Stimulated activated CD8-positive, alpha-beta memory T cell treated with anti-CD3 and anti-CD28 coated beads, Interleukin-15, amount 100 ng/mL, for 48 hours (primary cell): Measurements from ENCODE around the gene PFN1.
A peak's percentile ranks its signal among the peaks of the same experiment; 100 is the strongest.

ENCODE experiments used
- DNase-seq, 2 donors: peaks; one replicate each; pipeline ENCODE4 v3.0.0-alpha.2; 2020; ENCODE audit warnings: low read depth in 2 of 2

PFN1 gene

DNA sequence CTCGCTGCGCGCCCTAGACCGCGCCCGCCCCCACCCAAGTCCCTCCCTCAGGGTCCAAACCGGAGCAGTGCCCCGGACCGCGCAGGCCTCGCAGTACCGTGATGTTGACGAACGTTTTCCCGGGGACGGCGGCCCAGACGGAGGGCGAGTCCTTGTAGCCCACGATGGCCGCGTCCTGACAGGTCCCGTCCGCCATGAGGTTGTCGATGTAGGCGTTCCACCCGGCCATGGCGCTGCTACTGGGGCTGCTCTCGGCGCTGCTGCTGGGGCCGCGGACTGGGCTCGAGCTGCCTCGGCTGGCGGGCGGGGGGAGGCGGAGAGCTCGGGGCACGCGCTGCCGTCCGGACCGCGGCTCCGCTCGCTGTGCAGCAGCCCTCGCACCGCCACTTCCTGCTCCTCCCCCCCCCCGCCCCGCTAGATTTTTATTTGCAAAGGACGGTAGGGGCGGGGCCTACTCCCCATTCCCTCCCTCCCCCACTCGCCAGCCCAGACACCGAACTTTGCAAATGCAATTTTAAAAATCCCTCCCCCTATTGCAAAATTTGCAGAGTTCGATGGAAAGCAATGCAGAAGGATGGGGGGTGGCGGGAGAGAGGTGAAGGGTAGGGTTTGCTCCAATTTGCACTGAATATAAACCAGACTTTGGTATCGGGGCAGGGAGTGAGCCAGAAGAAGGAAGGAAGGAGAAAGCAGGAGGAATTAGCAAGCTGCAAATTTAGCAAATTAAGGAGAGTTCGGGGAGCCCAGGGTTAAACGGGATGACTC, at the start of gene PFN1:
Gene PFN1, minus strand, starts transcription at position 365 of the 765 bp plus-strand sequence. Its CDS starts 136 bp downstream, at position 229.
- peak; percentile 84 for DNase-seq

DNA sequence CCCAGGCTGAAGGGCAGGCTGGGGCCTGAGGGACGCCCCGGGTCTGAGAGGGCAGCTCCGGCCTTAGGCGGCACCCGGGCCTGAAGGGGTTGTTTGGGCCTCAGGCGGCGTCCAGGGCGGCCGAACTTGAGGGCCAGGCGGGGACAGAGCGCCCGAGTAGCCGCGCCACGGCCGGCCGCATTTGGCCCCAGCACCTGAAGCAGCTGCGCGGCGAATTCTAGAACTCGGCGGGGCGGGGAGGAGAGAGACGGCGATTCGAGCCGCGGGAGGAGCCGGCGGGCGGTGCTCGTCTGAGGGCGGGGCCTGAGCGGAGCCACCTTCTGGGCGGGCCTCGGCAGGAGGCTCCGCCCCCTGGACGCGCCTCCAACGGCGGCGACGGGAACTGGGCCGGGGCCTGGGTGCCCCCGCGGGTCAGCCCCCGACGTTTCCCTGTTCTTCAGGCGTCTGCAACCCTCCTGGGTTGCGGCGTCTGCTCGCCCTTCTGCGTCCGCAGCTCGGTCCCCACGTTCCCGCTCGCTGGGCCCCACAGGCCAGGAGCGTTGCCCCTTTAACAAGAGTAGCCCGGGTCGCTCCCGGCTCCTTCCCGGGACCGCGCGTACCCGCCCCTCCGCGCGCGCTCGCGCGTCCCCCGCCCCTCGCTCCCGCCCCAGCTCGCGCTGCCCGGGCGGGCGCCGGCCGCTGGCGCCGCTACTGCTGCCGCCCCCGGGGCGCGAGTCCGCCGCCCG, 49.1 kb upstream of the PFN1 start, which contains the start of the genes INCA1 and KIF1C:
Gene INCA1, minus strand, starts transcription at position 221 of the 725 bp plus-strand sequence. CDS start 3,085 bp downstream, outside the sequence.
Gene KIF1C, plus strand, starts transcription at position 649 of the 725 bp plus-strand sequence. CDS start 2,297 bp downstream, outside the sequence.
- peak; percentile 81 for DNase-seq

DNA sequence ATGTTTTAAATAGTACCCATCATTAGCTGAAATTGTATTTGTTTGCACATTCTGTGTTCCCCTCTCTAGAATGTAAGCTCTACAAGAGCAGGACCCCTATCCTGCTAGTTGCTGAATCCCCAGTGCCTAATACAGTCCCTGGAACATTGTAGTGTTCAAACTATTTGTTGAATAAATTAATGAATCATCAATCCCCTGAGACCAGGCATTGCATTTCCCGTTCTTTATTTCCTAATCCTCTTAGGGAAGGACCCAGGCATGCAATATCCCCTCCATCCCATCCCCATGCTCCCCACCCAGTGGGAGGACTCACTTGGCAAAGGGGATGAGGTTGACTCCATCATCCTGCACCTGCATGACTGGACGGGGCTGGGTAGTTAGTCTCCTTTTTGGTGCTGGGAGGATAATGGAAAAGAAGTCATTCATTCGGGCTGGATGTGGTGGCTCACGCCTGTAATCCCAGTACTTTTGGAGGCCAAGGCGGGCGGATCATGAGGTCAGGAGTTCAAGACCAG, 45.8 kb upstream of the PFN1 start:
- no peak for DNase-seq

DNA sequence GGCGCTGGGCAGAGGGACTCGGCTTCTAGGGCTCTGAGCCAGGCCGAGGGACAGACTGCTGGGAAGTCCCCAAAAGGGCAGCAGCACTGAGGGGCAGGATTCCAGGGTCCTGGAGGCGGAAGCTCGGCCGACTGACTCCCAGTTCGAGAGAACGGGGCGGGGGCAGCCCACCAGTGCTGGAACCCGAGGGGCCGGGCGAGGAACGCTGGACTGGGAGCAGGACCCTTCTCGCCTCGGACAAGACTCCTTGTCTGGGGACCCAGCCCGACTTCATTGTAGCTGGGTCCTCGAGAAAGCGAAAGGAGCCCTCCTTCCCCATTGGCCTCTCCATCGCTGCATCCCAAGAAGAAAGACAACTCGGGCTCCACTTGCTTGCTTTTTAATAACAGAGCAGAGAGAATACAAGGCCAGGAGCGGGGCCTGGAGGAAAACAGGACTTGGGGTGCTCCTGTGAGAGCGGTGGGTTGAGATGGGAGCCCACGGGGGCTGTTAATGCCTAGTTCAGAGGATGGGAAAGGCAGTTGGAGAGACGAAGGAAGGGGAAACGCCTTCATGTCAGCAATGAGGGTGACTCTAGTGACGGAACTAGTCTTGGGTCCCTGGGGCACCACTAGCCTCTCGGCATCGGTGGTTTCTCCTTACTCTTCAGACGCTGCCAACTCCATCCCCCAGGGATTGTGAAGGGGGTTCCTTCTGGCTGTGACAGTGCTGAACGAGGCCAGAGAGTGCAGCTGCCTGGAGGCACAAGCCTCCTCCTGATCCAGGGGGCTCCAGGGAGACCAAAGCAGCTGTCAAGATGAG, 39.6 kb upstream of the PFN1 start:
- no peak for DNase-seq

DNA sequence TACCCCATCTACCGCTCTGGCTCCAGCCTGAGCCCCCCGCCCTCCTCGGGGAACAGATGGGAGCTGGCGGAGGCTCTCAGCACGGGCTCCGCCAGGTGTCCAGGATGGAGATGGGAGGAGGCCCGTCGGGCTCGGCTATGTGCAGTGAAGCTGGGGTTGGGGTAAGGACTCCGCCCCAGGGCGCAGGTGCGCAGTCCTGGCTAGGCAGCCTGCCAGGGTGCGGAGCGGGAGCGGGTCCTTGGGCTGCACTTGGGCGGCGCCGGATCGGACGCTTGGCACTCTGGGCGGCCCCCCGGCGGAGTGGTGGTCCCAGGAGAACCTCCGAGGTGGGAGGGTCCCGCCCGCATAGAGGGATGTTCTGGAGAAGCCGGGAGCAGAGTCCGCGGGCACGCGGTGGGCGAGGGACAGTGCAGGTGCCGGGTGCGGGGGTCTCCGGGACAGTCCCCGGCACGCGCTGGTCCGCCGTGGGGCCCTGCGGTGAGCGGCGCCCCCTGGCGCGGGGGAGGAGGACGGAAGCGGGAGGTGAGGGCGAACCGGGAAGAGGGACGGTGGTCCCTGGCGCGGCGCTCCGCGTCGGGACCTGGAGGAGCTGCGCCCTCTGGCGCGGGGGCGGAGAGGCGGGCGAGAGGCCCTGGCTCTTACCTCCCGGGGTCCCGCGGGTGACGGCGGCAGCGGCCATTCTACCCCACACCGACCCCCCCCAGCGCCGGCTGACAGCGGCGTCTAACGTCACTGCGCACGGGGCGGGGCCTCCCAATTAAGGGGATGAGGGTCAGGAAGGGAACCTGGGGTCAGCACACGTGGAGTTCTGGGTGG, 38.8 kb upstream of the PFN1 start, which contains the start of gene CAMTA2:
Gene CAMTA2, minus strand, starts transcription at position 725 of the 816 bp plus-strand sequence. CDS start 1,453 bp downstream, outside the sequence.
- peak; percentile 79 to 83 for DNase-seq

DNA sequence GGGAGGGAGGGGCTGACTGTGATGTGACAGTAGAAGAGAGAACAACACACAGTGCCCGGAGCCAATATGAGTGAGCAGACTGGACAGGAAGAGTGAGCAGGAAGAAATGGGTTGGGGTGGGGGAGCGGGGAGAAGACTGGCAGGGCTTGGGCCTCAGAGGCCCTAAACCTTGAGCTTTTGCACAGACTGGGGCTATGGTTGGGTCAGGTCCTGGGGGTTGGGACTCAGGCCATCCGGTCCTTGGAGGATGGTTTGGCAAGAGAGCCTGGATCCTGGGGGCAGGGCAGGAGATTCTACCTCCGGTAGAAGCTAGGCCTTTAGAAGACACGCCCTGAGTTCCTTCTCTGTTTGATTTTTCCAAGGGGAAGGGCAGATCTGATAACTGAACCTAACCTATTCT, 38.1 kb upstream of the PFN1 start:
- DNase-seq = no peak

DNA sequence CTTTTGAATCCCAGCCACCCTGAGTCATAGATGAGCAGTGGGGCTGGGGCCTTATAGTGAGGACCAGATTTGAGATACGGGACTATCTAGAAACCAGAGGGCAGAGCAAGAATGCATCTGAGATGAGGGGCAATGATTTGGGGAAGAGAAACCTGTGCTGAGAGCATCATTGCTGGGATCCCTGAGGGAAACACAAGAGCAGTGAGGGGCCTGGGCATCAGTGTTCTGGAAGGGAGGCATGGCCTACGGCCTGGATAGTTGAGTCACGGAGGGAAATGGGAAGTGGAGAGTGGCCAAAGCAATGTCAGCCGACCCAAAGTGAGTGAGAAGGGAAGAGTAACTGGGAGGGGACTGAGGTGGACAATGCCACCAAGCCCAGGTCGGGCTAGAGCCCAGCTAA, 34.0 kb upstream of the PFN1 start:
- DNase-seq = no peak

DNA sequence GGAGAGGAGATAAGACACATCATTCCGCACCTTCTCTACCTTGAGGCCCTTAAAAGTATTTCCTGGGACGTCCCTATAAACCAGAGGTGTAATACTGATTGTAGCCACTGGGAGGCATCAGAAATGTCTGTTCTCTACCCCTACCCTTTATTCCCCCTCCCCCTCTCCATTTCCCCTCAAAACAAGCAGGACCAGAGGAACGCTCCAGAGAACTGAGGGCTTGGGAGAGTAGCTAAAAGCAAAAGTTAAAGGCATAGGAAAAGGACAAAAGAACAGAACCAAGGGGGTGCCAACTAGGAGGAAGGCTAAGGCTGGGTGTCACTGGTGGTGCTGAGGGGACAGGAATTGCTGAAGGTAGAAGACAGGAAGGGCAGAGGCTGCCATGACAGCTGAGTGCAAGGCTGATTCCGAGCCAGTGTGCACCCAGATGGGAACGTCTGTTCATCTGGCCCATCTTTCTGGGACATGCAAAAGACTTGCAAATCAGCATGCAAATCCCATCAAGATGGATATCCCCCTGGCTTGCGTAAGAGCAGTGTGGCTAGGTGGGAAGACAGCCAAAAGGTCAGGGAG, 32.4 kb upstream of the PFN1 start:
- DNase-seq = no peak

DNA sequence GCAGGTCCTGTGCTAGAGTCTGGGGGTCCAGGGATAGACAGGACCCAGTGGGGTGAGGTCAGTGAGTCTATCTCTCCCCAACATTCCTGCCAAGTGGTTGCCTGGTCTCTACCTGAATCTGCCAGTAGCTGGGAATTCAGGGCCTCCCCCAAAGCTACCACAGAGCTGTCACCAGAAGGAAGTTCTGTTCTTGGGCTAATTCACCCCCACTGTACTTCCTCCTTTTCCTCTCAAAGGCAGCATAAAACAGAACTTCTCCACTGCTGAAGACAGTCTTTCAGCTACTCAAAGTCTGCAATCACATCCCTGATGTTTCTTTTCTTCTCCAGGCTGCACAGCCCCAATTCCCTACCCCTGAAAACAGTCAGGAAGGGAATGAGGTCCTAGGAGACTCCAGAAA, 30.4 kb upstream of the PFN1 start:
- DNase-seq = no peak

DNA sequence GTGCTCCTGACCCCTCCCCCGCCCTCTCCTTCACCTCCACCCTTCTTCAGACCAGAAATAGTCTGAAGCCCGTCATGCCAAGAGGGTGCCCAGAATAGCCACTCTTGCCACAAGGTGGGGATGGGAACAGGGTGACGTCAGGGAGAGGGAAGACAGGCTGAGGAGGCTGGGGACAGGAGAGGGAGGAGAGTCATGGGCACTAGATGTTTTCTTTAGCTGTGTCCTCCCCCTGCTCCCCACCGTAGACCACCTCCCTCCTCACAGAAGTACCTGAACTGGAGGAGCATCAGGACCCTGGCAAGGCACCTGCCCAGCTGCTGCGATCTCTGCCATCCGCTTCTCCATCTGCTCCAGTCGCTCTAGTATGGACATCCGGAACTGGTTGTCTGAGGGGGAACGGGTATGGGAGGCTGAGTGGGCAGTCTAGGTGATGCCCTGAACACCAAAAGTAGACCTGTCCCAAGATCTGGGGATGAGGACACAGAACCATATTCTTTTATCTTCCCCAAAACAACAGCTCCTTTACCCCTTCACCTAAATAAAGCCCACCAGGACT, 25.9 kb upstream of the PFN1 start:
- DNase-seq = no peak

DNA sequence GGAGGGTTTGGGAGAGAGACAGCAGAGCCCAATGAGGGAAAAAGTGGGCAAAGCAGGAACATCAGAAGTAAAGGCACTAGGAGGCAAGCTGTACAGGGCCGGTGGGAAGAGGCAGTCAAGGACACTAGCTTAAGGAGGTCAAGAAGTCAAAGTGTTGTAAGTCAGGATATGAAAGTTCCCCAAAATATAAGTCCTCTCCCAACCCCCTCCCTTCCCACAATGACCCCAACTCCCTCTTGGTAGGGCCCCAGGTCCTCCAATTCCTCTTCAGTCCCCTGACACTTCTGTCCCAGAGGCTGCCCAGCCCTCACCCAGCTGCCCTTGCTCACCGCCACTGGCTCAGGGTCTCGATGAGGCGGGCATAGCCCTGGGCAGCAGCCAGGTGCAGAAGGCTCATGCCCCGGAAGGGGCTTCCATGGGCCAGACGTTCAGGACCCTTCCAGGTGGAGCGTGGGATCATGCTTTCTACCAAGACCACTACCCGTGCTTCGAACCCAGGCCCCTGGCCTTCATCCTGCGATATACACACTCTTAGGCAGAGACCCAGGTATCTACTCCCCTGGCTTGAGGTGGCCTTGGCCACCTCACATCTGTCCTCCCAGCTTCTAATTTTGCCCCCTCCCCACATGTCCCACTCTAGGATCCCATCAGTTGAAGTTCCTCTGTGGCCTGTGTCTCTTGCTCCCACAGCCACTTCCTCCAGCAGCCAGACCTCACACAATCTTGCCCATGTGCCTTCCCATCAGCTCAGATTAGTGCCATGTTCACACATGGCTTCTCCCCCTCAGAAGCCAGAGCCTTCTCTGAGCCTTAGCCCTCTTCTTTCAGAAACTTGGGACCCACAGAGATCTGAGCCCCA, 25.2 kb upstream of the PFN1 start:
- DNase-seq = no peak

DNA sequence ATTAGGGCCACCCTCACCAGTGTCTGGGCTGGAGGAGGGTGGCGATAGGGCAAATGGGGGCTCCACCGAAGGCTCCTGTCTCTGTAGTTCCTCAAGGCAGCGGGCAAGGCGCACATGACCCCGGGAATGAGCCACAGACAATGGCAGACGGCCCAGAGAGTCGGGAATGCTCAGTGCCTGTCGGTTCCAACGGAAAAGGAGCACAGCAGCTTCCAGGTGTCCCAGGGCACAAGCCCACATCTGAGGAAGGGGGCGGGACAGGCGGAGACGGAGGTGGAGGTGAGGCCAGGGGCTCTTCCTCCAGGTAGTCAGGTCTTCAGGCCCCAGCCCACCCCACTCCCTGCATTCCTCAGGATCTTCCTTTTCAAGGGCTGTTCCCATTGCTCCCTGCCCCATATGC, 24.4 kb upstream of the PFN1 start:
- no peak for DNase-seq

DNA sequence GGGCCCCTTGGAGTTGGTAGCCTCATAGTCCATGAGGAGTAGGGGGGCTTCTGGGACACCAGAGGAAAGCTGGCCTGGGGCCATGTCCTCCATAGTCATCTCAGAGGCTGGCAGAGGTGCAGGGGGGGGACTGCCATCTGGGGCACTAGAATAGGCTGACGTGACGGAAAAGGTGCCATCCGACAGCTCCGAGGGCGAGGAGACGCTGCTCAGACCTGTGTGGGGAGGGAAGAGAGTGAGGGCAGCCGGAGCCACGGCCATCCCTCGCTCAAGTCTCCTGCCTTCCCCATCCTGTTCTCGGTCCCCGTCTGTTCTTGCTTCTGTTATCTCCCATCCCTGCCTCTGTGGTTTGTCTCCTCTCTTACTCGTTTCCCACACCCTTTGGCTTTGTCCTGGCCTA, 24.0 kb upstream of the PFN1 start:
- DNase-seq = no peak

DNA sequence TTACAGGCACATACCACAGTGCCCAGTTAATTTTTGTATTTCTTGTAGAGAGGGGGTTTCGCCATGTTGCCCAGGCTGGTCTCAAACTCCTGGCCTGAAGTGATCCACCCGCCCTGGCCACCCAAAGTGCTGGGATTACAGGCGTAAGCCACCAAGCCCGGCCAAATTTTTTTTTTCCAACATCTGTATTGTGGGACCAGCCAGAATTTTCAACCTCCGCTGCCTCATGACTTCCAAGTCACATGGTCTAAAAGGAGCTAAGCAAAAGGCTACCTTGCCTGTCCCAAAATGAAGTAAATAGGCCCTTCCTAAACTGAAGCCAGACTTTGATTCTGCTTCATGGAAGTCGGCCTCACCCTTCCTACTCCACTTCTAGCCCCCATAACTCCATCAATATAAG, 23.5 kb upstream of the PFN1 start:
- DNase-seq = no peak

DNA sequence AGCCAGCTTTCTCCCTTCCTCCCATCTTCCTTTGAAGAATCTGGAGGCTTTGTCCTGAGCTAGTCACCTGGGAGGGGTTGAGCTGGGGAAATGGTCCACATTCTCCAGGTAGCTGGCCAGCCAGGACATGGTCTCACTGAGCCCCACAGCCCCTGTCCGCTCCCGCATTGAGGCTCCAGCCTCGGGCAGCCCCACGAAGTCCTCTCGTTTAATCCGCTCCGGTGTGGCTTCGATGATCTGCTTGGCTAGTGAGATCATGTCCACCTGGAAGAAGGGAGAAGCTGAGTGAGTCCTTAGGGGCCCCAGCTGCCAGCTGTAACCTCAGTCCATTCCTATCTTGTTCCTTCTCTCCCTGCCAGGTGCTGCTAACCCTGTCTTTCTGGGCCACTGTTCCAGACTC, 21.9 kb upstream of the PFN1 start:
- no peak for DNase-seq

DNA sequence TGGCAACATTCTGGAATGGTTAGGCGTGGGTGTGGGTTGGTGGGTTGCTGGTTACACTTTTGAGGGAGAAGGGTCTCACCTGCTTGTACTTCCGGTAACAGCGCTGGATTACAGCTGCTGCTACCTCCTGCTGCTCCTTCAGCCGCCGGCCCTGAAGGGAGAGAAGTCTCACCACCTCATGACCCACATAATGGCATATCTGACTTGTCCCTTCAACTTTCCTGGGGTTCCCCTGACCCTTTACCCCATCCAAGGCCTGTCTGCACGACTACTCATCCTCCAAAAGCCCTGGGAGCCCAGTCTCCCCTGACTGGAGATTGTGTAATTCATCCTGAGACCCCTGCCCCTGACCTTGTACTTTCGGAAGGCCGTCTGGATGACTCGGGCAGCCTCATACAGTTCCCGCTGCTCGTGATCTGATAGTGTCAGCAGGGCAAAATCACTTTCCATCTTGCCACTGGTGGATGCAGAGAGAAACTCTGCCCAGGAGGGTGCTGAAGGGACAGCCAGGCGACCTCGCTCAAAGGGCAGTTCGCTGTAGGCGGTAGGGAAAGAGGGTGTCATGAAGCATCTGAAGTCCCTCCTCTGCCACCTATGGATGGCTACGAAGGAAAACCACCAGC, 21.3 kb upstream of the PFN1 start:
- DNase-seq = peak in 1 of 2 donors; percentile 40

DNA sequence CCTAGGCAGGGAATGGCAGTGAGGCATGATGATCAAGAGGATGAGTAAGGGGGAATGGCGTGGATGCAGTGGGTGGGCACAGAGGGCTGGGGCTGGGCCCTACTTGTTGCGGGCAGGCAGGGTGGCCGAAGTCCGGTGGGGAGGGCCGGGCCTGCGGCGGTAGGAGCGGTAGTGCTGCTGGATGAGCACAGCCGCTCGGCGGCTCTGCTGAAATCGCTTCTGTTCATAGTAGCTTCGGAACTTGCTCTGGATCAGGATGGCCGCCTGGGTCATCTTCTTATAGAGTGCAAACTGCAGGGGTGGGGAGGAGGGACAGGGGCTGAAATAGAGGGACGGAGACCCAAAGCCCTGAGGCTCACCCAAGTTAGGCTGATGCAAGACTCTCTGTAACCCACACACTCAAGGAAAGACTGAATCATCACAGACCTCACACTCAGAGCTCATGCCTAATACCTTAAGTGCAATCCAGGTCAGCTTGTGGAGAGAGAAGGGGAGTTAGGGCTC, 20.8 kb upstream of the PFN1 start:
- peak in 1 of 2 donors; percentile 52 for DNase-seq

DNA sequence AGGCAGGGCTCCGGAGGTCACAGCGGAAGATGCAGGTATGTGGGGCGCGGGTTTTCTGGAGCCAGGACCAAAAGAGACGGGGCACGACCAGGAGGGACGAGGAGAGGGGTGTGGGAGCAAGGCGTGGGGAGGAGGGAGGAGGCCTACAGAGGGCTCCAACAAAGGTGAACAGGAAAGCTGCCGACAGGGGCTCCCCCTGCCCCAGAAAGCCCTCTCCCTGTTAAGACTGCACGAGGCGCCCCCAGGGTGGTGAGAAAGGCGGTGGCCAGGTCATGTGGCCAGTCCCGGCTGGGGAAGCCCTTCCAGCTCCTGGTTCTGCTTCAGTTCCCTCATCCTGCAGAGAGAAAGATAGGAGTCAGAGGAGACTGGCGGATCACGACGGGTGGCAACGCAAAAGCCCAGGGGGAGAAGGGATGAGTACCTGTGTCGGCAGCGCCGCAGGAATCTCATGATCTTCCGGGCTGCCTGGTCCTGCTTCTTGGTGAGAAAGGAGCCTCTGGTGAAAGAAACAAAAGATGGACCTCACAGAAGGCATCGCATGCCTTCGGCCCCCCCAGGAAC, 20.2 kb upstream of the PFN1 start:
- no peak for DNase-seq
